Naive thymus-derived CD8-positive, alpha-beta T cell (primary cell): ENCODE results near the gene SIK2. TPM values are rescaled to one million over a fixed set of nuclear protein-coding genes. Genes with fewer than 3 reads are reported as not detected.

Experiments used
- ATAC-seq, 2 donors: fragments of 150-1000 bp; cut with Tn5 transposase in 1 of 2; sonication (Bioruptor Pico), chemical (Tn5 transposase) in 1 of 2; 1 replicate in 1 of 2; 2 replicates in 1 of 2; pipeline ENCODE4 v1.10.0; 2021; ENCODE audit warnings: mild to moderate bottlenecking in 2 of 2, moderate library complexity in 2 of 2
- POLR2A ChIA-PET: fragments of 350-600 bp; sonication (Branson Sonifier 250); formaldehyde crosslinking; loops from one replicate; lab custom pipeline; 2021; ENCODE audit warnings: antibody characterized with exemption; lab: Charles Lee
- DNase-seq, 10 donors: peaks; one replicate each; pipeline versions ENCODE4 v3.0.0 to v3.0.0-alpha.2; 2020 to 2022
- H3K27ac Mint-ChIP-seq, 10 donors: one replicate each; pipeline ENCODE4 v1.8.0; 2020 to 2022; ENCODE audit warnings: mild to moderate bottlenecking in 10 of 10, mixed read lengths in 10 of 10, moderate library complexity in 4 of 10, inconsistent platforms in 1 of 10
- H3K27me3 Mint-ChIP-seq, 5 donors: one replicate each; pipeline ENCODE4 v1.8.0; 2021 to 2022; ENCODE audit warnings: mixed read lengths in 5 of 5
- H3K36me3 Mint-ChIP-seq, 3 donors: one replicate each; pipeline ENCODE4 v1.8.0; 2020 to 2022; ENCODE audit warnings: mixed read lengths in 3 of 3, mild to moderate bottlenecking in 2 of 3, inconsistent platforms in 1 of 3
- H3K4me1 Mint-ChIP-seq, 4 donors: one replicate each; pipeline ENCODE4 v1.8.0; 2021 to 2022; ENCODE audit warnings: mixed read lengths in 4 of 4
- H3K4me3 Mint-ChIP-seq, 10 donors: one replicate each; pipeline ENCODE4 v1.8.0; 2020 to 2022; ENCODE audit warnings: mild to moderate bottlenecking in 10 of 10, mixed read lengths in 10 of 10, moderate library complexity in 6 of 10, inconsistent platforms in 1 of 10
- H3K9me3 Mint-ChIP-seq, 9 donors: one replicate each; pipeline ENCODE4 v1.8.0; 2020 to 2022; ENCODE audit warnings: mixed read lengths in 9 of 9, mild to moderate bottlenecking in 3 of 9, inconsistent platforms in 1 of 9, moderate library complexity in 1 of 9
- polyA plus RNA-seq, 3 donors: library from polyadenylated mRNA; unstranded; fragments of 300-500 nt; fragmentation: Illumina TruSeq; gene quantifications; one replicate each; pipeline ENCODE4 v1.2.3, GENCODE V29; 2021
- total RNA-seq, 8 experiments: library from RNA in 2 of 8; stranded (reverse) in 2 of 8; gene quantifications; one replicate each; pipeline ENCODE4 v1.2.3 and lab custom pipeline; 2021 to 2026

SIK2 gene
- total and polyA plus RNA-seq, 5 experiments from 2014 or later: 0.14 to 11.6 (median 0.33) TPM

DNA sequence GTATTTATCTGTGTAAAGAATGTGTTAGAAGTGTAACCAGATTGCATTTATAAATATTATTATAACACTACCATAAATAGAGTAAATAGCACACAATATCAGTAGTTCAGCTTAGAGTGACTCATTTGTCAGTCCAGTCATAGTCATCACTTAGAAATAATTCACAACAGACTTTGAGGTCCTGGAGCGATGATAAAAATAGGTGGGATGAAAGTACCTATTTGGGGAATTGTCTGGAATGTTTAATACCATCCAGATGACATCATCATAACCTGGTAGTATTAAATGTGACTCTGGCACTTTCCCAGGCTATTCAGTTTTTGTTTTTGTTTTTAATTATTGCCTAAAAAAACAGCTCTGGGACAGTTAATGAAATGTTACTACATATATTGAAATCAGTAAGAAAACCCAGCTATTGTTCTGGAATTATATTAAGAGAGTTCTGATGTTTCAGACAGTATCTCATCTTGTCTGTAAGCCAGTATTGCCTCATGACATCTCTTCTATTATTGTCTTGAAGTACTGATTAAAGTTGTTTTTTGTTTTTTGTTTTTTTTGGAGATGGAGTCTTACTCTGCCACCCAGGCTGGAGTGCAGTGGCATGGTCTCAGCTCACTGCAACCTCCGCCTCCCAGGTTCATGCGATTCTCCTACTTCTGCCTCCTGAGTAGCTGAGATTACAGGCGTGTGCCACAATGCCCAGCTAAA, 74.8 kb downstream of the SIK2 start:
- Mint-ChIP-seq H3K27me3 (no peaks in the 10 kb centered on the region), H3K4me1 (peaks cover 2 to 16% (median 5%) of the 10 kb centered on the region in 4 donors), H3K9me3 (no peaks in the 10 kb centered on the region), H3K4me3 (no peak overlapping the region), H3K36me3 (peaks cover 0 to 37% (median 35%) of the 10 kb centered on the region in 3 donors), H3K27ac (no peak overlapping the region)
- DNase-seq (no peak), ATAC-seq (no peak)
- POLR2A ChIA-PET: no interaction called here

DNA sequence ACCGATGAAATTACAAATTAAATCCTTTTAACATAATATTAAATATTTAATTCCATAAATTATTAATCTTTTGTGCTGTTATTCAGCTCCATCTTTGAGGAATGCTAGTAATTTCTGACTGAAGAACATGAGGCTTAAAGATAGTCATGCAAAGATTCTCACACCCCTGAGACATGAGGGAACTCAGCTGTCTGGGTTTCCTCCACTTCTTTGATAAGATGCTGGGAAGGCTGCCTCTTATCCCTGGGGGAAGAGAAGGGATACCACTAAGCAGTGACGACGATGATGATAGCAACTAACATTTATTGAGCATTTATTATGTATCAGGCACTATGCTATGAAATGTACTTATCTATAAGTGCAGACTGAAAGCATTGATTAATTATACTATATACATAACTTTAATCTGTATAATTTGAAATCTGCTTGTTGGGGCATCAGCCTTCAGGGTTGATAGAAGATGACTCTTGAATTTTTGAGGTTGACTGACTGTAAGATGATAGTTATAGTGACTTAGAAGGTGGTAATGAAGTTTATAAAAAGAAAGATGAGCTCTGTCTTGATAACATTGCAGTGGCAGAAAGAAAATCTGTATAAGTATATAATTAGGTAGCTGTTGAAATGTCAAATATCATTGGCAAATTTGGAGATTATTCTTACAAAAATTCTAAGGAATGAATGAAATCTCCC, 78.4 kb downstream of the SIK2 start:
- Mint-ChIP-seq H3K4me3 (no peak overlapping the region), H3K4me1 (peaks cover 0 to 17% (median 5%) of the 10 kb centered on the region in 4 donors), H3K9me3 (no peaks in the 10 kb centered on the region), H3K27ac (peak overlapping the region in 1 of 10 donors; percentile 45), H3K27me3 (no peaks in the 10 kb centered on the region), H3K36me3 (peaks cover 0 to 21% (median 12%) of the 10 kb centered on the region in 3 donors)
- DNase-seq: no peak
- no peak for ATAC-seq
- POLR2A ChIA-PET: no interaction called here

DNA sequence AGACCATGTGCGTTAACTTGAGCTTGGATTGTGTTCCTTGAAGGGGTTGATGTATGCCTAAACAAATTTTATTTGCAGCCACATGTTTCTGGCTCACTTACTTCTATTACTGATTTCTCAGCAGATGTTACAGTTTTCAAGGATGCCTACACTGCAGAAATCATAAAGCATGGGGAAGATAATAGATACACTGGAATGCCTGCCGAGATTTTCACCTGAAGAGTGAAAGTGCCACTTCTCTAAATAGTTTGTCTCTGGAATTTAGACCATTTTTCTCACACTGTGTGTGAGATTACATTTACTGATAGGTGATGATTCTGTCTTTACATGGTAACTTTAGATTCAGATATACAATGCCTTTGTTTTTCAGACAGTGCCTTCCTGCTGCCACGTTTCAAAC, 81.6 kb downstream of the SIK2 start:
- H3K9me3 Mint-ChIP-seq: no peaks in the 10 kb centered on the region
- no peak overlapping the region for H3K27ac Mint-ChIP-seq
- no peaks in the 10 kb centered on the region for H3K27me3 Mint-ChIP-seq
- DNase-seq (no peak), ATAC-seq (no peak)
- H3K4me3 Mint-ChIP-seq: no peak overlapping the region
- H3K36me3 Mint-ChIP-seq: peaks cover 7 to 29% (median 18%) of the 10 kb centered on the region in 3 donors
- POLR2A ChIA-PET: no interaction called here
- peaks cover 0 to 17% (median 4%) of the 10 kb centered on the region in 4 donors for H3K4me1 Mint-ChIP-seq

DNA sequence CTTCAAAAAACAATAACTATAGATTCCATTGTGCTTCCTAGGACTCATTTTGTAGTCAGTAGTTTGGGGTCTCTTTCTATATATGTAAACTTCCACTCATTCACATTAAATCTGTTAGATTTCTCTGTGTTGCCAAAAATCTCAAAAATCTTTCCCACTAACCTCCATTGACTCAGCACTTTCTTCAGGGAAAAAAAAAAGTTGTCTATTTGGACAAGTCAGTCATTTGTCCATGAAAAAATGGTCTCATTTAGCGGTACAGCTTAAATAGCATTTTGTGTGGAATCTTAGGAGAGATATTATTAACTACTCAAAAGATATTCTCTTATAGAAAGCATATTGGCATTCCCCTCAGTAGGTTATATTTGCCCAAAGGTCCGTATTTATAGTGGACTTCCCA, 82.0 kb downstream of the SIK2 start:
- Mint-ChIP-seq H3K27me3 (no peaks in the 10 kb centered on the region), H3K27ac (no peak overlapping the region), H3K9me3 (no peaks in the 10 kb centered on the region), H3K4me1 (peaks cover 0 to 17% (median 5%) of the 10 kb centered on the region in 4 donors), H3K36me3 (peaks cover 7 to 34% (median 22%) of the 10 kb centered on the region in 3 donors), H3K4me3 (no peak overlapping the region)
- POLR2A ChIA-PET: no interaction called here
- DNase-seq (no peak), ATAC-seq (no peak)

DNA sequence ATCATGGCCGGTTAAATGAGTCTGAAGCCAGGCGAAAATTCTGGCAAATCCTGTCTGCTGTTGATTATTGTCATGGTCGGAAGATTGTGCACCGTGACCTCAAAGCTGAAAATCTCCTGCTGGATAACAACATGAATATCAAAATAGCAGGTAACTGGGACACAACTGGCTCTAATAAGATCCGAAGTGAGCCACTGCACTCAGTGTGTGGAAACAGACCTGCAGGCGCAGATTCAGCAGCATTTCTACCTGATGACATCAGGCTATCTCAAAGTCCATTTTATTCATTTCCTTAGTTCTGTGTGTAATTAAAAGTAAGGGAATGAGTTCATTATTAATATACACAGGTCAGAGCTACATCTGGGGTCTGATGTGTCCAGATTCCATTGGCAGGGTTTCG, 85.8 kb downstream of the SIK2 start:
- H3K36me3 Mint-ChIP-seq: peaks cover 7 to 60% (median 25%) of the 10 kb centered on the region in 3 donors
- no peaks in the 10 kb centered on the region for H3K27me3 Mint-ChIP-seq
- H3K4me1 Mint-ChIP-seq: peaks cover 0 to 4% (median under 1%) of the 10 kb centered on the region in 4 donors
- H3K4me3 Mint-ChIP-seq: no peak overlapping the region
- ATAC-seq: no peak
- peak overlapping the region in 1 of 10 donors; percentile 58 for H3K27ac Mint-ChIP-seq
- POLR2A ChIA-PET: no interaction called here
- no peaks in the 10 kb centered on the region for H3K9me3 Mint-ChIP-seq
- DNase-seq: no peak

DNA sequence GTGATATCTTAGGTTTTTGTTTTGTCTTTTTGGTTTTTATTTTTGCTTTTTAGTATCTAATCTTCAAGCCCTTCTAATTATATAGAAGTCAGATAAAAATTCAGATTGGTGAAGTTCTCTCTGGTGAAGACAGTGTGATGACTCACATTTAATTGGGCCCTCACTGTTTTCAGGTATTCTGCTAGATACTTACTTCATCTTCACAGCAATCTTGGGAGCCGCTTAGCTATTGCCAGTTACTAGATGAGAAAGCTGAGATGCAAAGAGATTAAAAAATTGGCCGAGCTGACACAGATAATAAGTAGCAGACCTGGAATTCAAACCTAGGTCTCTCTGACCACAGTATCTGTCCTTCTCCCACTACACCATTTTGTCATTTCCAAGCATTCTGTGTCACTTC, 88.9 kb downstream of the SIK2 start:
- Mint-ChIP-seq H3K4me3 (no peak overlapping the region), H3K27me3 (no peaks in the 10 kb centered on the region), H3K9me3 (no peaks in the 10 kb centered on the region), H3K4me1 (peaks cover 0 to 6% (median under 1%) of the 10 kb centered on the region in 4 donors), H3K27ac (no peak overlapping the region), H3K36me3 (peaks cover 7 to 60% (median 21%) of the 10 kb centered on the region in 3 donors)
- POLR2A ChIA-PET: no interaction called here
- DNase-seq: no peak
- ATAC-seq: no peak

DNA sequence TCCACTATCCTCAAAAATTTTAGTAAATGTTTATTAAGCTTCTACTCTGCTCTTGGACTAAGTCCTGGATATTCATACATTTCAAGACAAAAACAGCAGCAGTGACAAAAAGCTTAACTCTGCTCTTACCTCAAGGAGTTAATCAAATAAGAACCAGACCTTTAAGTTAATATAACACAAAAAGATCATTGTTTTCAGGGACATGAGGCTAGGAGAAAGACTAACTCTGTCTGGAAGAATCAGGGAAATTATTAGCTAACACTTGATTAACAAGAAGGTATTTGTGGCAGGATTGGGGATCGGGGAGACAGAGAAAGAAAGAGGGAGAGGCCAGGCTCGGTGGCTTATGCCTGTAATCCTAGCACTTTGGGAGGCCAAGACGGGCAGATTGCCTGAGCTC, 89.5 kb downstream of the SIK2 start:
- DNase-seq: no peak
- POLR2A ChIA-PET: no interaction called here
- no peak for ATAC-seq
- Mint-ChIP-seq H3K4me1 (peaks cover 0 to 8% (median under 1%) of the 10 kb centered on the region in 4 donors), H3K36me3 (peaks cover 7 to 65% (median 19%) of the 10 kb centered on the region in 3 donors), H3K27ac (no peak overlapping the region), H3K4me3 (no peak overlapping the region), H3K27me3 (no peaks in the 10 kb centered on the region), H3K9me3 (no peaks in the 10 kb centered on the region)

DNA sequence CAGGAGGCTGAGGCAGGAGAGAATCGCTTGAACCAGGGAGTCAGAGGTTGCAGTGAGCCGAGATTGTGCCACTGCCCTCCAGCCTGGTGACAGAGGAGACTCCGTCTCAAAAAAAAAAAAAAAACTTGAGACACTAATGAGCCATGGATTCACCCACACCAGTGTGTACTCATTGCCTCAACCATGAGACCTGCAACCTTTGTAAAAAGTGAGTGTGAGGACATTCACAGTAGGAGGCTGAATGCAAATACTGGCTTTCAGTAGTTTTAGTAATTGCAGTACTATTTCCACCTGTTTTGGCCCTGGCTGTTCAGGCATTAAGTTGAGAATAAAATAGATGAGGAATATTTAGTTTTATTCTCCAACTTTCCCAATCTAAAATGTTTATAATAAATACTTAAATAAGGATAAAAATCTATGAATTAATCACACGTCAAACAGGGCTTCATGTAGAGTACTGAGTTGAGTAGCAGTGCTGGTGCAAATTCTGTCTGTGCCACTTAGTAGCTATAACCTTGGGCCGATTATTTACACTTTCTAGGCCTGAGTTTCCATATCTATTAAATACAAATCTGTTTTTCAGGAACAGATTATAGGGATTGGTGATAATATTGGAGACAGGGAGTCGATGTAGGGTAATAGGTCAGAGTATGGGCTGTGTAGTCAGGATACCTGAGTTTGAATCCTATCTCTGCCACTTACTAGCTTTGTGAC, 91.1 kb downstream of the SIK2 start:
- POLR2A ChIA-PET: no interaction called here
- Mint-ChIP-seq H3K9me3 (no peaks in the 10 kb centered on the region), H3K27ac (no peak overlapping the region), H3K27me3 (no peaks in the 10 kb centered on the region), H3K4me1 (peaks cover 0 to 8% (median 3%) of the 10 kb centered on the region in 4 donors), H3K36me3 (peaks cover 1 to 54% (median 8%) of the 10 kb centered on the region in 3 donors), H3K4me3 (no peak overlapping the region)
- no peak for DNase-seq
- no peak for ATAC-seq

DNA sequence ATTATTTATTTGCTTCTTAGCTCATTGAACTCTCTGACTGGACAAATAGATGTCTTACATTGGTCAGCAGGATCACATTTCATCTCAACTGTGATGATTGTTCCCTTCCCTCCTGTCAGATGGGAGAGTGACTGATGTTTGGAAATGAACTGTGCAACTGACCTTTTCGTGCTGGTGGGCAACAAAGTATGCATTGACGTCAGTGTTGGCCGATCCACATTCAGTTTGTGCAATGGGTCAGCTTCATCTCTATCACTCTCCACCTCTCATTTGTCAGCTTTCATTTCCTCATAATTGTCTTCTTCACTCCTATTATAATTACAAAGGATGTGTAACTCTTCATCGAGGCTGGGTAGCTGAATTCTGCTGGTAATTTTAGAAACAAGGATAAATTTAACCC, 92.6 kb downstream of the SIK2 start:
- Mint-ChIP-seq H3K27ac (peak overlapping the region in 1 of 10 donors; percentile 22), H3K4me3 (no peak overlapping the region), H3K27me3 (no peaks in the 10 kb centered on the region), H3K36me3 (peaks cover 0 to 39% (median 3%) of the 10 kb centered on the region in 3 donors), H3K9me3 (no peaks in the 10 kb centered on the region), H3K4me1 (peaks cover 1 to 8% (median 3%) of the 10 kb centered on the region in 4 donors)
- DNase-seq: no peak
- POLR2A ChIA-PET: no interaction called here
- ATAC-seq: no peak

DNA sequence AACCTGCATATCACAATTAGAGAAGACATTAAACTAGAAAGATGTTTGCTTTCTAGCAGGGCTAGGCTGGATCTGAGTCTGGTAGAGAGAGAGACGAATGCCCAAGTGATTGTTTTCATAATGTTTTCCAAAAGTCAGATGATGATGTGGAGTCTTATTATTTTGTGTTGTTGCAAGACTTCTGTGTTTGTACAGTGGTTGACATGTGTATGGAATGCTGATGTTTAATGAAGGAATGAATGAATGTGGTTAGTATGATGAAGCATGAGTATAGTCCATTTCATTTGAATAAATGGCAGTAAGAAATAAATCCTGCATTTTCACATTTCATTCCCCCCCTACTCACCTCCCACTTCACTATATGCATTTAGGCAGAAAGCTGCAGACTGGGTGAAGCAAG, 94.3 kb downstream of the SIK2 start:
- Mint-ChIP-seq H3K36me3 (peaks cover 0 to 29% (median 0%) of the 10 kb centered on the region in 3 donors), H3K27ac (no peak overlapping the region), H3K4me1 (peaks cover 1 to 8% (median 3%) of the 10 kb centered on the region in 4 donors), H3K9me3 (no peaks in the 10 kb centered on the region), H3K4me3 (no peak overlapping the region), H3K27me3 (no peaks in the 10 kb centered on the region)
- ATAC-seq: no peak
- no peak for DNase-seq
- POLR2A ChIA-PET: no interaction called here

DNA sequence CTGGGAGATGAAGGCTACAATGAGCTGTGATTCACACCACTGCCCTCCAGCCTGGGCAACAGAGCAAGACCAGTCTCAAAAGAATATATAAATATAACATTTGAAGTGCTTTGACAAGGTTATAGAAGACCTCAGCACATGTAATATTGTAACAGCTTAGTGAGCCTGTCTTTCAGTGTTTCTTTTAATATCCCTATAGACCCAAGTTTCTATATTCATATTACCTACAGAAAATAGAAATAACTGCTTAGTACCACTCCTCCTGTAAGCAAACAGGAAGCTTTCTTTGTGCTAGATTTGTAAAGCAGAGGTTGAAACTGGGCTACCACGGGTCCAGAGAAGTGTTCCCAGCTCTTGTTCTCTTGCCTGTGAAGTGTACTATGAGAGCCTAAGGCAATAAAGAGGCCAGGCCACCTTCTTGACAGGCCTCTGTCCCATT, 95.7 kb downstream of the SIK2 start:
- POLR2A ChIA-PET: no interaction called here
- no peaks in the 10 kb centered on the region for H3K27me3 Mint-ChIP-seq
- H3K4me3 Mint-ChIP-seq: no peak overlapping the region
- peaks cover 0 to 28% (median 1%) of the 10 kb centered on the region in 3 donors for H3K36me3 Mint-ChIP-seq
- H3K27ac Mint-ChIP-seq: peak overlapping the region in 1 of 10 donors; percentile 84
- DNase-seq: no peak
- no peak for ATAC-seq
- peaks cover 1 to 7% (median 3%) of the 10 kb centered on the region in 4 donors for H3K4me1 Mint-ChIP-seq
- no peaks in the 10 kb centered on the region for H3K9me3 Mint-ChIP-seq

DNA sequence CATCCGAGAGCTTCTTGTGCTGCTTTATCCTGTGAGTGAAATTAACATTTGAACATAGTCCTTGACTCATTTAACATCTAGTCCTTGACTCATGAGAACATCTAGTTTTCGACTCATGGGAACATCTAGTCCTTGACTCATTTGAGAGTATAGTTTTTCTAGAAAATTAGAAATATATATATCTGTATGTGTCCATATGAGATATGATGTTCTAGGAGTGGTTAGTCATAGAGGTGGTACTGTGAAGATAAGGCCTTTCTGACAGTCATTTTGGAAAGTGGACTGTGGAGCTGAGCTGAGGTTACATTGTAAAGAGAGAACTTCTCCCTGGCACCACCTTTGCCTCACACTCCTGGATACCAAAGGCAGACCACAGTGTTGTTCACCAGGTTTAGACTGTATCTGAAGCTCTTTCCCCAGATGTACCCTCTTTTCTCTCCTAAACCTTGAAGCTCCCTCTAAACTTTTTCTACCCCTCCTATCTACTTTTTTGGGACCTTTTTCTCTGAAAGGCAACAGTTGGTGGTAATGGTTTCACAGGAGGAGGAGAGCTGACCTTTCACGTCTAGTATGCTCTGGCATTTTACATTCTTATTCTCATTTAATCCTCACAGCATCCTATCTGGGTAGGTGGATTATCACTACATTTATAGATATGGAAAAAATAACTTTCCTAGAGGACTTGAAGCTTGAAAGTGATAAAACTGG, 96.8 kb downstream of the SIK2 start:
- ATAC-seq: no peak
- DNase-seq: no peak
- H3K27ac Mint-ChIP-seq: peak overlapping the region in 2 of 10 donors; percentile 37 to 48
- H3K4me3 Mint-ChIP-seq: no peak overlapping the region
- H3K27me3 Mint-ChIP-seq: no peaks in the 10 kb centered on the region
- H3K9me3 Mint-ChIP-seq: no peaks in the 10 kb centered on the region
- H3K36me3 Mint-ChIP-seq: peaks cover 0 to 38% (median 7%) of the 10 kb centered on the region in 3 donors
- POLR2A ChIA-PET: interaction anchor here (0.5 kb wide), 1 partner anchor 77 kb away, joined by 3 read pairs; no protein-coding TSS in a partner anchor
- H3K4me1 Mint-ChIP-seq: peaks cover 1 to 7% (median 3%) of the 10 kb centered on the region in 4 donors
